Stimulated activated CD4-positive, alpha-beta T cell treated with anti-CD3 and anti-CD28 coated beads, Interleukin-12 subunit alpha, Interleukin-12 subunit beta, amount 100 ng/mL, for 48 hours (primary cell): ENCODE data around the gene LNP1.
"Not testable (repeated sequence)": the region's sequence is repeated elsewhere in the genome, so short reads cannot be mapped to it uniquely, and the experiment has no call there.

Experiments used
- DNase-seq, 3 donors: peaks; one replicate each; pipeline ENCODE4 v3.0.0-alpha.2; 2020; ENCODE audit warnings: low read depth in 2 of 3, low spot score in 1 of 3

LNP1 gene

DNA sequence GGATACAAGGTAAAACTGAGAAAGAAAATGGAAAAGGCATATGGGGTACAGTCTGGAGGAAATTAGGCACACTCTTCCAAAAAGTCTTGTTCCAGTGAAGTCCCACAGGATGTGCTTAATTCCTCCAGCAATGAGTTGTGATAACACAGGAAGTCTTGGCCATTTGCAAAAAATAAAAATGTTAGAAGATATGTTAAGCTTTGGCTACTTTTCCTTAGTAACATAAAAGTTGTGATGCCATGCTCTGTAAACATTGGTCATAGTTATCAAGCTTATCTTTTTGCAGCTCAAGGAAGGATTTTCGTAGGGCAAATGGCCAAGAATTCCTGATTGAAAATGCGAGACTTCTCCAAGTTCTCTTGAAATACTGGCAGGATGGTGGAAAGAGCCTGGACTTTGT, 26.4 kb downstream of the LNP1 start:
- DNase-seq, result no peak

DNA sequence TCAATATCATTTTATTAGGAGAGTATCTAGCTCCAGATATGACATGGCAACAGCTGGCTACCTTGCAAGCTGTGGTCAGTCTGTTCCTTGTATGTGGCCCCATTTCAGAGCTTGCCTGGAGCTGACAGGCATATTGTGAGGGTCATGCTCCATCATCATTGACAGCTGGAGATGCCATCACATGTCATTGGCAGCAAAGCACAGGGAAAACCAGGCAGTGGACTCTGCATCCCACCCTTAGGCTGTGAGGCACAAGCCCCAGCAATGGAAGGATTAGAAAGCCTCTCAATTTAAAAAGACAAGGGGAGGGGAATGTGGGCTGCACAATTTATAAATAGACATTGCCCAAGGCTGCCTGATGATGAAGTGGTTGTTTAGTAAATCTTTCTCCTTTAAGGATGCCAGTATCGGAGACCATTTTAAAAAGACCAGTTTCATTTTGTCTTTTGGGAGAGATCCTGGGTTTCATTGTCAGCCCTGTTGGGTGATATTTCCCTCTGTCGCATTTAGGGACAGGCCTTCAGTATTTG, 27.9 kb downstream of the LNP1 start:
- no peak for DNase-seq

DNA sequence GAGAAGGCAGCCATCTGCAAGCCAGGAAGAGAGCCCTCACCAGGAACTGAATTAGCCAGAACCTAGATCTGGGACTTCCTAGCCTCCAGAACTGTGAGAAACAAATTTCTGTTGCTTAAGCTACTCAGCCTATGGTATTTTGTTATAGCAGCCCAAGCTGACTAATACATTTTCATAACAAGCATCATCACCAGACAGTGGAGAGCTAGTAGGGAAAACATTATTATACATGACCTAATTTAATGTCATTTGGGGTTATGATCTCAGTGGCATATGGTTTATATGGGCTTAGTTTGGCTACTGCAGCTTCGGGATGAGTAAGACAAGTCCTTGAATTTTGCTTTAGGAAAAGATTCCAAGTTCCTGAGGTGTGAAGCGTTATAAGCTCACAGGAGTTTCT, 35.6 kb downstream of the LNP1 start:
- no peak for DNase-seq

DNA sequence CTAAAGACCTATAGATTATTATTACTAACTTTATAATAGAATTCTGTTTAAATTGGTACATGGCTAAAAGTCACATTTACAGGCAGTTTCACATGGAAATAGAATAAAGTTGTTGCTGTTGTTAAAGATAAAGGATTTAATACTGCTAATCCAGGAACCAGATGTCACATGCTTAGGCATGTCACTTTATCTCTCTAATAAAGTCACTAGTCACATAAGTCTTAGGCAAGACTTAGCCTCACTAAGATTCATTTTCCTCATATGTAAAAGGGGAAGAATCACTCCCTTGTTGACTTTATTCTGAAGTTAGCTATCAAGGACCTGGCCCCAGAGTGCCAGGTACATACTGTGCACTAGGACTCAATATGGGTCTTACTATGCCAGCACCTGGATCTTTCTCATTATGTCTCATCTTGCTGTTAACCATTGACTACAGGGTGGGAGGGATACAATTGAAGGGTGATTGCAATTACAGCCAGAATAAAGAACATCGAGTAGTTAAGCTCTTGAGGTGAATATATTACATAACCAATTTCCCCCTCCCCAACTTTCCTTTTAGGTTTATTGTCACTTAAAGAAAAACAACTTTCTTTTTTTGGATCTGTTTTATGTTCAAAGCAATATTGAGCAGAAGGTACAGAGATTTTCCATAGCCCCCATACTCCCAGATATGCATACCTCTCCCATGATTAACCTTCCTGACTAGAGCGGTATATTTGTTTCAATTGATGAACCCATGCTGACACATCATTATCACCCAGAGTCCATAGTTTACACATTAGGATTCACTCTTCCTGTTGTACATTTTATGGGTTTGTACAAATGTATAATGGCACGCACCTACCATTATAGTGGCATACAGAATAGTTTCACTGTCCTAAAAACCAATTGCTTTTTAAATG, 36.6 kb downstream of the LNP1 start:
- DNase-seq, result no peak

DNA sequence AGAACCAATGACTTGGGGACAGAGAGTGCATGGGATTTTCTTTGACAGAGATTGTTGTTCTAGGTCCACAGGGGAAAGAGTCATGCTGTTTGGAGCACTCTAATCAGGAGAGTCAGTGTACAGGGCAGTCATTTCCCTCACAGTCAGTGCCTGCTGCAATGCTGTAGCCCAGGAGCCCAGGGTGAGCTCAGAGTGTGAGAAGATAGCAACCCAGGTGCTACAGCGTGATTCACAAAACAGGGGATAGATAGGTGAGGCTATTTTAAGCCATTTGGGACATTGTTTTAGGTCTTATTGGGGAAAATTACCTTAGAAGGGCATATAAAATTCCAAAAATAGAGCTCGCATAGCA, 37.3 kb downstream of the LNP1 start:
- no peak for DNase-seq

DNA sequence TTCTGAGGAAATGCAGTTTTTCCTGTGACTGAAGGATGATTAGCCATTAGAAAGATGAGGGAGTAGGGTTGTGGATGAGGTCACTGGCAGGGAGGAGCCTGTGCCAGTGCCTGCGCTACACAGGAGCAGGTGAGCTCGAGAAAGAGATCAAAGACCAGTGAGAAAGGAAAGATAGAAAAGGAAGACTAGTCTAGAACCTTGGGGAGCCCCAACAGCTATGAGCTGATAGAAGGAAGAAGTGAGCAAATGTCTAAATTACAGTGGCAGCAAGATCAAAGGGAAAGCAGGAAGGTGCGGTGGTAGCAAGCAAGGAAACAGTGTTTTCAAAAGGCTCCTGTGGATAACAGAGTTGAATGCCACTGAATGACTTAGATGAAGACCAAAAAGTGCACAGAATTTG, 39.6 kb downstream of the LNP1 start:
- DNase-seq, result no peak

DNA sequence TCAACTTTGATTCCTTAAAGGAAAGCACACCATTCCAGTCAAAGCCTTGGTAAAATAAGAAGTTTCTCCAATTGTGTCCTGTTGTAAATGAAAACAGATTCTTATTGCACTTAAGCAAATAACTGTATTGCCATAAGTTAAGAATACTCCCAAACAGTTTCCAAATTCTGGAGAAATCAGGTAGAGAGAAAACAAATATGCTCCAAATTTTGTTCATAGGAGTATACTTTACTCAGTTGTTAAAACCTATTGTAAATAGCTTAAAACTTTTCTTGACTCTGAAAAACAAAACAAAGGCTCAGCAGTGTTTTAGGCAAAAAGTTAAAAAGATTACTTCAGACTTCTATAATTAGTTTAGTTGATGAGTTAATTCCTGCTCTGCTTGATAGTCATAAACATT, 42.4 kb downstream of the LNP1 start:
- no peak for DNase-seq

DNA sequence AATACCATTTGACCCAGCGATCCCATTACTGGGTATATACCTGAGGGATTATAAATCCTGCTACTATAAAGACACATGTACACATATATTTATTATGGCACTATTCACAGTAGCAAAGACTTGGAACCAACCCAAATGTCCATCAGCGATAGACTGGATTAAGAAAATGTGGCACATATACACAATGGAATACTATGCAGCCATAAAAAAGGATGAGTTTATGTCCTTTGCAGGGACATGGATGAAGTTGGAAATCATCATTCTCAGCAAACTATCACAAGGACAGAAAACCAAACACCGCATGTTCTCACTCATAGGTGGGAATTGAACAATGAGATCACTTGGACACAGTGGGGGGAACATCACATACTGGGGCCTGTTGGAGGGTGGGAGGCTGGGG, 45.7 kb downstream of the LNP1 start:
- DNase-seq, result not testable (repeated sequence)

DNA sequence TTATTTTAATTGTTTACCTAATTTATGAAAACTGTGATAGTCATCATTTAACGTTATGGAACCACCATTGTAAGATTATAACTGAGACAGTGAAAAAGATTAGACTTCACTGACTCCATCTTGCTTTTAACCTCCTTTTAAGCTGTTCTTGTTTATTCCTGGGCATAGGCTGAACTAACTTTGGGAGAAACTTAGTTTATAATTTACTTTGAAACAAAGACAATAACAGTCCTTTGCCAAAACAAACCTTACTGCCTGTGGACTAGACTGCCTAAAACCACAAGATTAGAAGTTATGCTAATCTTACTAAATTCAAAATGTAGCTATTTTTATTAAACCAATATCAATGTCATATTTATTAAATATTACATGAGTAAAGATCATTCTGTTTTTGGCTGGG, 46.7 kb downstream of the LNP1 start:
- no peak for DNase-seq

DNA sequence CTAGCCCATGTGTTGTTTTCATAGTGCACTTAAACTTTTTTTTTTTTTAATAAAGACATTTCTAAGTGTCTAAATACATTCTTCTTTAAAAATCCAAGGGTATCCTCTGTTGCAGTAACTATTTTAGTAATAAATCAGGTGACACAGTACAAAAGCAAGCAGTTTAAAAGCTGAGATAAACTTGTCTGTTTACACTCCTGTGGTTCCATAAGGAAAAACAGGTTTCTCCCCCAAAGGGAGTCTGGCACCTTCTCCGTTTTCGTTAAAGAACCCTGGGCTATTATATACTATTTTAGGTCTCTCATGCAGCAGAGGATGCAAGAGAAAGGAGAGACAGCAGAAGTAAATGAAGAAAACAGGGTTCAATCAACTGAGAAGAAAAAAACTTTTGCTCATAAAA, 47.9 kb downstream of the LNP1 start:
- DNase-seq, result no peak

DNA sequence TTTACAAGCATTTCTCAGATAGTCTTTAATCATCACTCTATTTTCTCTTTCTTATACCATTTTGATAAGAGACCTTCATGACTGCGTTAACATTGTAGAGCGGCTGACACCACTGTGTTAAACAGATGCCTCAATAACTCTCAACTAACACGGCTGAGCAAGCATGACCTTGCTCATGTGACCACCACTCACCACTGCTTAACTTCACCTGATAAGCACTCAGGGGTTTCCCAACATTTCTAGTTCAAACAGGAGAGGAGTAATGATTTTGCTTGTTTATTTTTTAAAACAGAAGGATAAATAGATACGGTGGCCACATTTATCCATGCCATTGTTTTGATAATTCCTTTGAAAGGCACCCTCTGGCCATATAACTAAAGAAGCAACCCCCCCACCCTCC, 53.3 kb downstream of the LNP1 start:
- no peak for DNase-seq

DNA sequence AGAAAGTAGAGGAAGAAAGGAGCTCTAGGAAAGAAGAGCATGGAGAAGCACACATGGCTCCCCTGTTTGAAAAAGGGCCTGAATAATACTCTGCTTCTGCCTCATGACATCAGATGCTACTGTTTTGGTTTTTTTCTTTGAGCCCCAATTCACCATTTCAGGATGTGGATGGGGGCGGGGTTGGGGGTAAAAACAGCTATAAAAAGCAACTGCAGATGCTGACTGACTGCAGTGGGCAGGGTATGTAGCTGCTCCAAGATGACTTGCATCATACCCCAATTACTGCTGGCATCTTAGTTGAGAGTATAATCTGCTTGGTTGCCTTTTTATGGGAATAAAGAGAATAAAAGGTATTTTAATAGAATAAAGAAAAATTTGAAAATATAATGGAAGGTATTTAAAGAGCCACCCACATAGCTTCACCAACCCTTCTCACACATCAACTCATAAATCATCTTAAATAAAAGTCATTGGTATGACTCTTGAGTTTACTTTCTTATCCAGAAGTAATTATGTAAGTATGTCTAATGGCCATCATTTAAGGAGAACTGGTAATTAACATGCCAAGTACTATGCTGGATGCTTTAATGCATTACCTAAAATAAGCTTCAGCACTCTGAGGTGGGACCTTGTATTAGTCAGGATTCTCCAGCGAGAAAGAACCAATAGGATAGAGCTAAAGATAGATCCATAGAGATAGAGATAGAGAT, 54.7 kb downstream of the LNP1 start:
- no peak for DNase-seq

DNA sequence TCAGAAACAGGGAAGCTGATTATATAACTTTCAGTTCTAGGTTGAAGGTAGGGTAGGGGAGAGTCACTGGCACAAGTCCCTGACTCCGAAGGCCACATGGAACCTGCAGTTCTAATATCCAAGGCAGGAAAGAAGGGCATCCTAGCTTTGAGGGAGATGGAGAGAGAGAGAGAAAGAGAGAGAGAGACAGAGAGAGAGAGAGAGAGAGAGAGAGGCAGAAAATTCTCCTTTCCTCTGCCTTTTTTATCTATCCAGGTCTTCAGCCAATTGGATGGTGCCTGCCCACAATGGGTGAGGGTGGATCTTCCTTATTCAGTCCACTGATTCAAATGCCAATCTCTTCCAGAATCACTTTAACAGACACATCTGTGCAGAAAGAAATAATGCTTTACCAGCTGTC, 55.4 kb downstream of the LNP1 start:
- no peak for DNase-seq

DNA sequence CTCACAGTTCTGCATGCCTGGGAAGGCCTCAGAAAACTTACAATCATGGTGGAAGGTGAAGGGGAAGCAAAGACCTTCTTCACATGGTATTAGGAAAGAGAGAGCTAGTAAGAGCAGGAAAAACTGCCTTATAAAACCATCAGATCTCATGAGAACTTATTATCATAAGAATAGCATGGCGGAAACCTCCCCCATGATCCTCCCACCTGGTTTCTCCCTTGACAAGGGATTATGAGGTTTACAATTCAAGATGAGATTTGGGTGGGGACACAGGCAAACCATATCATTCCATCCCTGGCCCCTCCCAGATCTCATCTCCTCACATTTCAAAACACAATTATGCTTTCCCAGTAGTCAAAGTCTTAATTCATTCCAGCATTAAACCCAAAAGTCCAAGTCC, 56.5 kb downstream of the LNP1 start:
- no peak for DNase-seq

DNA sequence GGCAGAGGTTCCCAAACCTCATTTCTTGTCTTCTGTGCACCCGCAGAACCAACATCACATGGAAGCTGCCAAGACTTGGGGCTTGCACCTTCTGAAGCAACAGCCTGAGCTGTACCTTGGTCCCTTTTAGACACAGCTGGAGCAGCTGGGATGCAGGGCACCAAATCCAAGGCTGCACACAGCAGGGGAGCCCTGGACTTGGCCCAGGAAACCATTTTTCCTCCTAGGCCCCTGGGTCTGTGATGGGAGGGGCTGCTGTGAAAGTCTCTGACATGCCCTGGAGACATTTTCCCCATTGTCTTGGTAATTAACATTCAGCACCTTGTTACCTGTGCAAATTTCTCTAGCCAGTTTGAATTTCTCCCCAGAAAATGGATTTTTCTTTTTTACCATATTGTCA, 57.5 kb downstream of the LNP1 start:
- DNase-seq, result no peak

DNA sequence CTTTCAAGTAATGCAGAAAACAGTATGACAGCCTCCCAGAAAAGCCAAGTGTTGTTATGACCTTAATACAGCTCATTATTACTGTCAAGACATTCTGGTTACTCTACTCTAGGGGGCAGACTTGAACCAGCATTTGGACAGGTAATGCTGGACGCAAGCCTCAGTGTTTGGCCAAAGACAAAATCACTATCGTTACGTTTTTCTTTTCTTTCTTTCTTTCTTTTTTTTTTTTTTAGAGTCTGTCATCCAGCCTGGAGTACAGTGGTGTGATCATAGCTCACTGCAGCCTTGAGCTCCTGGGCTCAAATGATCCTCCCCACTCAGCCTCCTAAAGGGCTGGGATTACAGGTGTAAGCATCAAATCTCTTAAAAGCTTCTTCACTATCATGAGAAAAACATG, 61.7 kb downstream of the LNP1 start:
- DNase-seq, result no peak

DNA sequence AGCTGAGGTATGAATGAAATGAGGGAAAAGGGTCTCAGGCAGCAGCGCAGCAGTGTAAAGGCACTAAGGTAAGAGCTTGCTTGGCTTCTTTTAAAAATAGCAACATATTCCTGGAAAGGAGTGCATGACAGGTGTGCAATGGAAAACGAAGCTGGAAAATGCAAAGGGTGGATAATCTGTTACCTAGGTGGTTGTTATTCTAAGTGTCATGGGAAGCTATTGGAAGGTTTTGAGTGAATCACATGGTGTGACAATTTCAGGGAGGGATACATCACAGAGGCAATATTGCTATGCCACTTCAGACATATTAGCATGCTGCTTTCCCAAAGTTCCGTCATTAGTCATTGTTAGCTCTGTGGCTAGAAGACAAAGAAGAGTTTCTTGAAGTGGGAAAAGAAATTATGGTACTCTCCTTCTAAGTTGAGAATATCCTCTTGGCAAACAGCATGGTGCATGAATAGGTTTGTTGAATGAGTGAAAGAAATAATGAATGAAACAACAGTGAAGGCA, 62.4 kb downstream of the LNP1 start:
- no peak for DNase-seq

DNA sequence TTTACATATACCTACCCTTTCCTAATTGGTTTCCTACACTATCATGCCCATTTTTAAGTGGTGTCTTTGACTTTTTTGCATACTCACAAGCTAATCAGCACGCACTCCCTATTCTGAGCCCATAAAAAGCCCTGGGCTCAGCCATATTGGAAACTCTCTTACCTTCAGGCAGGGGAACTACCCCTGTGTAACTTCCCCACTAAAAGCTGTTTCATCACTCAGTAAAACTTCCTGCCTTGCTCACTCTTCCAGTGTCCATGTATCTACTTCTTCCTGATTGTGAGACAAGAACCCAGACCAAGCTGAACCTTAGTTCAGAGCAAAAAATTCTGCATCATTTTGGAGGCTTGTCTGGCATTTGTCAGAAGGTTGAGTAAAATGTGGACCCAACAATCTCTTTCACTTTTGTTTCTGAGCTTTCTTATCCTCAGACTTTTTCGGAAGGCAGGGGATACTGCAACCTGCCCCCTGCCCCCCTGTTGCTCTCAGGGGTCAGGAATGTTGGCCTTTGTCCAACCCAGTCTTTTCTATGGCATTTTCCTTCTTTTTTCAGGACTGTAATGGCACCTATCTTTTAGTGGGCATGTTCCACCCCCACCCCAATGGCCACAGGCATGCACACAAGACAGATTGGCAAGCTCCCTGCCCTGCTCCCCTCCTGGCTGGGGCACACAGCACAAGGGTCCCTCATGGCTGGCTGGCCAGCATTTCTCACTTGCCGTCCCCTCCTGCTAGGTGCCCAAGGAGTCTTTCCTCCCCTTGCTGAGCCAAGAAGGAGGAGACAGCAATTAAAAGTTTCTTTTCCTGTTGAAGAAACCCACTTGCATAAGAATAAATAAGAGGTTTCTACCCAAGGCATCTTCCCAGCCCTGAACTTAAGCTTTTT, 64.8 kb downstream of the LNP1 start:
- no peak for DNase-seq

DNA sequence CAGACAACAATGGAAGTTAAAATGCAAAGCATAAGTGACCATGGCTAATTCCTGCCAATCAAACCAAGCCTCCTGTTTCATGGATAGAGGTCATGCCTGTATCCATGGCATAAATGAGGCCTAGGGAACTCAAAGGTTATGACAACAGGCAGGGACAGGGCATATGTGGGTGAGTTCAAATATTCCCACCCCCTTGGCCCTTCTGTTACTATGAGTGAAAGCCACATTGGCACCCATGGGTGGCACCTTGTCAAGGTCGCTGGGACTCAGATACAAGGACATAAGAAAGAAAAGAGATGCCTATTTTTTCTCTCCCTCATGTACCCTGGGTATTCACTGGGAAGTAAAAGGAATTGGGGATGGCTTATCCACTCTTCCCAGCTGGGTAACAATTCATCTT, 65.8 kb downstream of the LNP1 start:
- no peak for DNase-seq

DNA sequence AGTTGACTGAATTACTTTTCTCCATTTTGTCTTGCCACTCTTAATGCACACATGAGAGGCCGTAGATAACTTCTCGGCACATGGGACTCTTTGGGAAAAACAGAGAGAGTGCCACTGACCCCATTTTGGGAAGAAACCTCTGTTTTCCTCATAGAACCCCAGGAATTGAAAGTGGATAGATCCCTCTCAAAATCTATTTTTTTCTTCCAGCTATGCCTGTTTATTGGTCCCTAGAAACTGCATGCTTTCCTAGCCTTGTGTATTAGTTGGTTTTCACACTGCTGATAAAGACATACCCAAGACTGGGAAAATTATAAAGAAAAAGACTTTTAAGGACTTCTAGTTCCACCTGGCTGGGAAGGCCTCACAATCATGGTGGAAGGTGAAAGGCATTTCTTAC, 67.3 kb downstream of the LNP1 start:
- no peak for DNase-seq

DNA sequence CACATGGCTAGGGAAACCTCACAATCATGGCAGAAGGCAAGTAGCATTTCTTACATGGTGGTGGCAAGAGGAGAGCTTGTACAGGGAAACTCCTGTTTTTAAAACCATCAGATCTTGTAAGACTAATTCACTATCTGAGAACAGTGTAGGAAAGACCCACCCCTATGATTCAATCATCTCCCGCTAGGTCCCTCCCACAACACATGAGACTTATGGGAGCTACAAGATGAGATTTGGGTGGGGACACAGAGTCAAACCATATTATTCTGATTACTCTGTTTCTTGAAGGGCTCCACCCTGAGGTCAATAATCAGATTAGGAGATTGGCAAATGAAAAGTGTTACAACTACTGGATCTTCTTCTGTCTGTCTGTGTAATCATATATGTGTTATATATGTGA, 69.6 kb downstream of the LNP1 start:
- DNase-seq, result no peak
